Neural crest cell (in vitro differentiated cells): ENCODE measurements around the gene PTK7. TPM values are rescaled to one million over a fixed set of nuclear protein-coding genes. Genes with fewer than 3 reads are reported as not detected.
A peak's percentile ranks its signal among the peaks of the same experiment; 100 is the strongest.

Source experiments
- DNase-seq: peaks from one replicate; pipeline ENCODE4 v3.0.0; 2021; ENCODE audit warnings: low read depth, mixed read lengths, low spot score
- H3K27ac Mint-ChIP-seq: one replicate; pipeline ENCODE4 v1.8.0; 2021; ENCODE audit warnings: mild to moderate bottlenecking, mixed read lengths; ENCODE audit not compliant: unreplicated experiment
- H3K27me3 Mint-ChIP-seq: 2 replicates; pipeline ENCODE4 v1.8.0; 2021; ENCODE audit warnings: low read depth, mild to moderate bottlenecking, mixed read lengths
- H3K36me3 Mint-ChIP-seq: 2 replicates; pipeline ENCODE4 v1.8.0; 2021; ENCODE audit warnings: low read depth, mild to moderate bottlenecking, mixed read lengths
- H3K4me1 Mint-ChIP-seq: 2 replicates; pipeline ENCODE4 v1.8.0; 2021; ENCODE audit warnings: mixed read lengths
- H3K4me3 Mint-ChIP-seq: one replicate; pipeline ENCODE4 v1.8.0; 2021; ENCODE audit warnings: mild to moderate bottlenecking, mixed read lengths
- H3K9me3 Mint-ChIP-seq: 2 replicates; pipeline ENCODE4 v1.8.0; 2021; ENCODE audit warnings: mixed read lengths
- CTCF ChIP-seq: fragments of 200-600 bp; sonication (generic); conservative IDR thresholded peaks from 2 replicates; pipeline ENCODE4 v1.5.0; 2021; ENCODE audit warnings: antibody characterized with exemption, mild to moderate bottlenecking
- long read RNA-seq: library from polyadenylated mRNA; unstranded; transcript quantifications from one replicate; pipeline ENCODE4 v2.0.0, GENCODE V29; 2020
- total RNA-seq: library from RNA; stranded (reverse); gene quantifications from 2 replicates; pipeline ENCODE4 v1.2.1, GENCODE V29; 2021

Gene PTK7
- total RNA-seq: 101 and 106 TPM in 2 replicates
- long read RNA-seq, full-length matches to known transcripts: 1 of 5 reads
- long read RNA-seq, partial matches to known transcripts: 3 of 5 reads
- long read RNA-seq, other reads (novel, unspliced or antisense): 1 of 5 reads

DNA sequence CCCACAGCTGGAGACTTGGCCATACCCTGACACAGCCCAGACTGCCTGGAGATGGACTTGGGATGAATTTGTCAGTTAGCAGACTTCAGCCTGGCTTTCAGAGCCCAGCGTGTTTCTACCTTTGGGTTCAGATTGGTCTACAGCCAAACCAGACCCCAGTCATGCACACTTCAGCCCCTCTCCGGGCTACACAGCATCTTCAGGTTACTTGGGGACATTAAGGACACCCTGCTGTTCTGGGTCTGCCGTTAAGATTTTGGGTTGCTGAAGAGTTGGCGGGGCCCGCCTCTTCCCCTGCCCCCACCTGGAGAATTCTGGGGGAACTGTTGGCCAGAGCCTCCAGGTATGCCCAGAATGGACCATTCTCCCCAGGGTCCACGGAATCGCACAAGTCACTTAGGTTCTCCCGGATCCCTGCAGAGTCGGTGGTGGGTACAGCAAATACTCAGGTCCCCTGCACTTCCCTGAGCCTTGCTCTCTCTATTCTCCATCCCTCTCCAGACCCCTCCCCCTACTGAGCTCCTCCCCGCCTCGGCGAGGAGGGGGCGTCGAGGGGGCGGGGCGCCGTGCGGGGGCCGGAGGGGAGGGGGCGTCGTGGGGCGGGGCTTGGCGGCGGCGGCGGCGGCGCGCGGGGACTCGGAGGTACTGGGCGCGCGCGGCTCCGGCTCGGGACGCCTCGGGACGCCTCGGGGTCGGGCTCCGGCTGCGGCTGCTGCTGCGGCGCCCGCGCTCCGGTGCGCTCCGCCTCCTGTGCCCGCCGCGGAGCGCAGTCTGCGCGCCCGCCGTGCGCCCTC, at the start of gene PTK7:
Gene PTK7, plus strand, starts transcription at position 645 of the 794 bp plus-strand sequence. CDS start 175 bp downstream, outside the sequence.
- H3K4me1 Mint-ChIP-seq: peaks cover 26% of the 10 kb centered on the region

DNA sequence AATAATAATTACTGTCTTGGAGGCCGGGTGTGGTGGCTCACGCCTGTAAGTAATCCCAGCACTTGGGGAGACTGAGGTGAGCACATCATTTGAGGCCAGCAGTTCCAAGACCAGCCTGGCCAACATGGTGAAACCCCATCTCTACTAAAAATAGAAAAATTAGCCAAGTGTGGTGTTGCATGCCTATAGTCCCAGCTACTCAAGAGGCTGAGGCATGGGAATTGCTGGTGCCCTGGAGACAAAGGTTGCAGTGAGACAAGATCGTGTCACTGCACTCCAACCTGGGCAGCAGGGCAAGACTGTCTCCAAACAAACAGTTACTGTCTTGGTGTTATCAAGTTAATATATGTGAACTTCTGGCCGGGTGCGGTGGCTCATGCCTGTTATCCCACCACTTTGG, 49.7 kb upstream of the PTK7 start:
- Mint-ChIP-seq H3K36me3 (peaks cover 27% of the 10 kb centered on the region), H3K9me3 (no peaks in the 10 kb centered on the region), H3K4me1 (peaks cover 8% of the 10 kb centered on the region), H3K27ac (no peak overlapping the region), H3K27me3 (no peaks in the 10 kb centered on the region), H3K4me3 (peak overlapping the region; percentile 34)
- TF ChIP-seq CTCF: no peak
- no peak for DNase-seq

More for the DNA sequence above, at the start of gene PTK7:
- H3K27me3 Mint-ChIP-seq: no peaks in the 10 kb centered on the region
- H3K4me3 Mint-ChIP-seq: peak within 1 kb of the TSS; percentile 94
- H3K9me3 Mint-ChIP-seq: no peaks in the 10 kb centered on the region
- no peak for TF ChIP-seq CTCF
- H3K27ac Mint-ChIP-seq: peak within 1 kb of the TSS; percentile 91
- DNase-seq: peak; percentile 82
- no peaks in the 10 kb centered on the region for H3K36me3 Mint-ChIP-seq

GRCh38 chr6:43029120-43029519, 47.0 kb upstream of the PTK7 start:
- Mint-ChIP-seq H3K36me3 (peaks cover 32% of the 10 kb centered on the region), H3K9me3 (no peaks in the 10 kb centered on the region), H3K4me3 (no peak overlapping the region), H3K4me1 (peaks cover 4% of the 10 kb centered on the region), H3K27ac (no peak overlapping the region), H3K27me3 (no peaks in the 10 kb centered on the region)
- no peak for TF ChIP-seq CTCF
- no peak for DNase-seq

DNA sequence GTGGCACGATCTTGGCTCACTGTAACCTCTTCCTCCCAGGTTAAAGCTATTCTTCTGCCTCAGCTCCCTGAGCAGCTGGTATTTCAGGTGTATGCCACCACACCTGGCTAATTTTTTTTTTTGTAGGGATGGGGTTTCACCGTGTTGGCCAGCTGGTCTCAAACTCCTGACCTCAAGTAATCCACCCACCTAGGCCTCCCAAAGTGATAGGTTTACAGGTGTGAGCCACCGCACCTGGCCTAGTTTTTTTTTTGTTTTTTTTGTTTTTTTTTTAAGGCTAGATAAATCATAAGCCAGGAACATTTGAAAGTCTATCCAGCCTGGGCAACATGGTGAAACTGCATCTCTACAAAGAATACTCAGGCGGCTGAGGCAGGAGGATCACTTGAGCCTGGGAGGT, 43.8 kb upstream of the PTK7 start:
- DNase-seq: no peak
- H3K27me3 Mint-ChIP-seq: no peaks in the 10 kb centered on the region
- no peak for TF ChIP-seq CTCF
- H3K27ac Mint-ChIP-seq: no peak overlapping the region
- no peak overlapping the region for H3K4me3 Mint-ChIP-seq
- H3K36me3 Mint-ChIP-seq: peaks cover 22% of the 10 kb centered on the region
- no peaks in the 10 kb centered on the region for H3K9me3 Mint-ChIP-seq
- H3K4me1 Mint-ChIP-seq: peaks cover 4% of the 10 kb centered on the region

GRCh38 chr6:43033496-43034189, 42.5 kb upstream of the PTK7 start:
- DNase-seq: no peak
- Mint-ChIP-seq H3K9me3 (no peaks in the 10 kb centered on the region), H3K27me3 (no peaks in the 10 kb centered on the region), H3K4me3 (peak overlapping the region; percentile 1), H3K27ac (no peak overlapping the region), H3K36me3 (peaks cover 21% of the 10 kb centered on the region), H3K4me1 (no peaks in the 10 kb centered on the region)
- no peak for TF ChIP-seq CTCF
